ENCODE measurements around the gene DCAF6.

The DCAF6 gene

GRCh38 chr1:168096296-168097165 is 160.0 kb downstream of the DCAF6 start:
- Histone ChIP-seq H3K27me3 (ENCODE audit: insufficient read depth, low read length, poor library complexity) (no peaks in the 10 kb centered on the region), H3K9me3 (ENCODE audit: insufficient read depth, low read length, severe bottlenecking) (no peaks in the 10 kb centered on the region), H4K20me1 (ENCODE audit: insufficient read depth, low read length) (0 out of 2 replicates have a peak, but pooled peaks cover 3% of the 10 kb centered on the region), H3K27ac (ENCODE audit: low read length) (no peak overlapping the region), H3K79me2 (ENCODE audit: insufficient read depth, low read length) (no peaks in the 10 kb centered on the region), H3K36me3 (ENCODE audit: insufficient read depth, low read length) (peaks cover 22% of the 10 kb centered on the region; the same call in 1 of the 2 replicates), H3K4me1 (ENCODE audit: insufficient read depth, low read length) (no peaks in the 10 kb centered on the region), H3K4me2 (ENCODE audit: insufficient read depth, low read length) (no peak overlapping the region), H3K9ac (ENCODE audit: low read depth, low read length) (no peak overlapping the region), H2AFZ (ENCODE audit: low read depth, low read length) (no peak overlapping the region), H3K4me3 (ENCODE audit: low read depth in 1 of 2, low read length in 2 of 2) (no peak overlapping the region)
- DNase-seq (no peak), ATAC-seq (ENCODE audit: insufficient read depth, low read depth) (no peak)
- TF ChIP-seq CTCF (IDR thresholded peaks at IDR 0.05; ENCODE audit: borderline replicate concordance, extremely low read depth, low read length, poor library complexity, severe bottlenecking) (no peak), EZH2 (IDR thresholded peaks at IDR 0.05; ENCODE audit: borderline replicate concordance, low read depth, low read length, severe bottlenecking) (no peak)

- TF ChIP-seq EZH2 (IDR thresholded peaks at IDR 0.05; ENCODE audit: borderline replicate concordance, low read depth, low read length, severe bottlenecking) (no peak), CTCF (IDR thresholded peaks at IDR 0.05; ENCODE audit: borderline replicate concordance, extremely low read depth, low read length, poor library complexity, severe bottlenecking) (no peak)
- ATAC-seq (ENCODE audit: insufficient read depth, low read depth): no peak
- DNase-seq: no peak
- no peaks in the 10 kb centered on the region for H3K9me3 ChIP-seq (ENCODE audit: insufficient read depth, low read length, severe bottlenecking)
- no peak overlapping the region for H3K9ac ChIP-seq (ENCODE audit: low read depth, low read length)
- H3K36me3 ChIP-seq (ENCODE audit: insufficient read depth, low read length): peaks cover 26% of the 10 kb centered on the region; the same call in 1 of the 2 replicates
- no peak overlapping the region for H3K4me3 ChIP-seq (ENCODE audit: low read depth in 1 of 2, low read length in 2 of 2)
- no peaks in the 10 kb centered on the region for H3K4me1 ChIP-seq (ENCODE audit: insufficient read depth, low read length)
- H2AFZ ChIP-seq (ENCODE audit: low read depth, low read length): no peak overlapping the region
- H3K79me2 ChIP-seq (ENCODE audit: insufficient read depth, low read length): no peaks in the 10 kb centered on the region
- H3K27me3 ChIP-seq (ENCODE audit: insufficient read depth, low read length, poor library complexity): no peaks in the 10 kb centered on the region
- H3K27ac ChIP-seq (ENCODE audit: low read length): no peak overlapping the region
- no peak overlapping the region for H3K4me2 ChIP-seq (ENCODE audit: insufficient read depth, low read length)
- 0 out of 2 replicates have a peak, but pooled peaks cover 3% of the 10 kb centered on the region for H4K20me1 ChIP-seq (ENCODE audit: insufficient read depth, low read length)
These were observed 161.5 kb downstream of the DCAF6 start for GRCh38 chr1:168097921-168098528.

GRCh38 chr1:168098534-168099320 is 162.2 kb downstream of the DCAF6 start:
- H4K20me1 ChIP-seq (ENCODE audit: insufficient read depth, low read length): 0 out of 2 replicates have a peak, but pooled peaks cover 3% of the 10 kb centered on the region
- DNase-seq: no peak
- no peak for TF ChIP-seq CTCF (IDR thresholded peaks at IDR 0.05; ENCODE audit: borderline replicate concordance, extremely low read depth, low read length, poor library complexity, severe bottlenecking)
- TF ChIP-seq EZH2 (IDR thresholded peaks at IDR 0.05; ENCODE audit: borderline replicate concordance, low read depth, low read length, severe bottlenecking): no peak

More at GRCh38 chr1:168098534-168099320, 162.2 kb downstream of the DCAF6 start:
- Histone ChIP-seq H2AFZ (ENCODE audit: low read depth, low read length) (no peak overlapping the region), H3K27ac (ENCODE audit: low read length) (no peak overlapping the region), H3K79me2 (ENCODE audit: insufficient read depth, low read length) (no peaks in the 10 kb centered on the region), H3K4me1 (ENCODE audit: insufficient read depth, low read length) (no peaks in the 10 kb centered on the region), H3K36me3 (ENCODE audit: insufficient read depth, low read length) (peaks cover 26% of the 10 kb centered on the region; the same call in 1 of the 2 replicates), H3K9me3 (ENCODE audit: insufficient read depth, low read length, severe bottlenecking) (no peaks in the 10 kb centered on the region), H3K9ac (ENCODE audit: low read depth, low read length) (no peak overlapping the region), H3K4me2 (ENCODE audit: insufficient read depth, low read length) (no peak overlapping the region), H3K27me3 (ENCODE audit: insufficient read depth, low read length, poor library complexity) (no peaks in the 10 kb centered on the region), H3K4me3 (ENCODE audit: low read depth in 1 of 2, low read length in 2 of 2) (no peak overlapping the region)
- no peak for ATAC-seq (ENCODE audit: insufficient read depth, low read depth)
